HG03175 (cell line): Measurements from ENCODE around the gene MARF1.

Experiments
- ATAC-seq: cut with Tn5 transposase; IDR thresholded peaks from one replicate; pipeline ENCODE4 v1.9.1; 2021; ENCODE audit warnings: mild to moderate bottlenecking, moderate library complexity; ENCODE audit not compliant: unreplicated experiment

MARF1 gene

DNA sequence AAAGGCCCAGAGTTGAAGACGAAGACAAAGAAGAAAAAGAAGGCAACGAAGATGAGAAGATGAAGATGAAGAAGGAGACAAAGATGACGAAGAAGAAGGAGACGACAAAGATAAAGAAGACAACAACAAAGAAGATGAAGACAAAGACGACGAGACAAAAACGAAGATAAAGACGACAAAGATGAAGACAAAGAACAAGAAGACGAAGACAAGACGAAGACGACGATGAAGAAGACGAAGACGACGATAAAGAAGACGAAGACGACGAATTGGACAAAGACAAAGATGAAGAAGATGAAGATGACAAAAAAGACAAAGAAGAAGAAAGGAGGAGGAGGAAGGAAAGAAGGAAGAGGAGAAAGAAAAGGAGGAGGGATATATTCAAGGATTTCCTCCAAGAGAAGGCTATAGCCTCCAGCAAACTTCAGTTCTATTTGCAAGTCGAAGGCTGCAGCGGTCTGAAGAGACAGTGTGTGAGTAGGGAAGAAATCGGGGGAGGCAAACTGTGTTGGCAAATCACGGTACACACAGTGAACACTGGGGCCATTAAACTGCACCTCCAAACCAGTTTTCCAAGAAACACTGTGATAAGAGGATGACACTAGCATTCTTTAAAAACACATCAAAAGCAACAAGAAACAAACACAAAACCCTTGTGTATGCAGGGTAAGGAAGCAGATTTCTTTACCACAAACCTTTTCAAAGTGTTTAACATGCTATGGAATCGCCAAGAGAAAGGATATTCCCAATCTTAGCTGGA, 40.5 kb downstream of the MARF1 start:
- ATAC-seq: no peak

DNA sequence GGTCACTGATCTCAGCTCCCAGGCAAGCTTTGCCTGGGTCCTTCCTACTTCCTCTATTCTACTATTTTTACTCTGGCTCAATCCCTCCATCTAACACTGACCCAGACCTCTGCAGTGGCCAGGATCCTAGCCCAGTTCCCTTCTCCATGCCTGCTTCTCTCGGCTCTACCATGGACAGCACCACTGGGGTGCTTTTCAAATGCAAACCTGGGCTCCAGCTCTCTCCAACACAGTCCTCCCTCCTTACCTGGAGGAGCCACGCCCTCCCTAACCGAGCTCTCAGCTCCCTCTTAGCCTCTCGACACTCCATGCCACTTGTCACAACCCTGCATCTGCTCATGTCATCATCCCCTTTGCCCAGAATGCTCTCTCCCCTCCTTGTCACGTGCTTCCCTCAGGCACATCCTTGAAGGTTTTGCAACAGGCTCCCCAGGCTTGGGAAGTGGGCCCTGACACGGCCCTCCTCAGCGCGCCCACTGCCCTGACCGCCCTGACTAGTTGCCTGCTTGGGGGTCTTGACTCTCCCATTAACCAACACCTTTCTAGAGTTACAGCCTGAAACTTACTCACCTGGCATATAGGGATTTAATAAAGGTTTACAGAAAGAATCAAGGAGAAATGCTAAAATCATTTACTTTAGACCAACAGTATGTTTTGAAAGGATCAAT, 41.6 kb downstream of the MARF1 start:
- no peak for ATAC-seq

DNA sequence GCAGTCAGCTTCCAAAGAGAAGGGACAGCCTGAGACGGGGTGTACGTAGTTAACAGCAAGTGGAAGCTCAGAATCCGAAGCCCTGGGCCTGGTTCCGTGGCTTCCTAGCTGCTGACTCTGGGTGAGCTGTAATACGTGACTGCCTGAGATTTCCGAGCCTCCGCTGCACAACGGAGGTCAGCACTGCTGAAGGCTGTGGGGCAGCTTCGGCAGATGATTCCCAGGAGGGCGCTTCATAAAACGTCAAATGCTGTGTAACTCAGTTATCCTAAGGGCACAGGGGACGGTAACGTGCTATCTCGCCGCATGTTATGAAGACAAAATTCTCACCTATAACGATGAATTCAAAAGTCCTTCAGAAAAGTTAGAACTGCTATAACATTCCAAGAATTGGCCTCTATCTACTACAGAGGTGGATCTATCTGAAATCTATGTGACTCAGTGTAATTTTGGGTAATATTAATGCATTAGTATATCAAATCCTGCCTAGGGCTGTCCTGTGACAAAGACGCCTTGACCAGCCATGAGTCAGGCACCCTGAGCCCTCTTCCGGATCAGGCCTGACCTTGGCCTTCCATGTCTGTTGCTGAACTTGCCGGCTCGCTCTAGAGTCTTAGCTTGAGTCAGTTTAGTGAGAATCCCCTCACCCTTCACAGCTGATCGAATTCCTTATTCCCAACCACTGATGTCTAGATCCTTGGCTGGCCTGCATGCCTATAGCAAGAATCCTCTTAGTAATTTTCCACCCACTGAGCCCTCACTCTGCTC, 43.5 kb downstream of the MARF1 start:
- ATAC-seq: no peak

DNA sequence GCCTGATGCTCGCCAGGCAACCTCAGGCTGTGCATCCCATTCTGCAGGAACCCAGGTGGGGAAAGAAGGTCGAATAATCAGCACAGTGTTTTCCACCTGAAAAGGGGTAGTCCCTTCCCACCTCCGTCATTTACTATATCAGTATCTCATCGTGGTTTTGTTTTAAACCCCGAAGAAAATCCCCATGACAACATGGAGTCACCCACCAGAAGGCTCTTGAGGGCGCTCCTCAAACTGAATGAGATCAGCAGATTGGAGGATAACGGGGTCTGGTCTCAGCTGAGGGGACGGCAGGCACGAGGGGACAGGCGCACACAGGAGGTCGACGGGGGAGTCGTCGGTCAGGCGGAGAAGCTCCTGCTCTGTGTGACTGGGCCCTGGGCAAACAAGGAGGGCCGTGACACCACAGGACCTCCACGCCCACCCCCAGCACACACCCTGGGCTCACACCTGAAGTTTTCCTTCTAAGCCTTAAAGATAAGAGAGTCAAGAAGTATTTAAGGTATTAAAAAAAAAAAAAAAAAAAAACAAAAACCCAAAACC, 44.2 kb downstream of the MARF1 start:
- ATAC-seq: no peak

DNA sequence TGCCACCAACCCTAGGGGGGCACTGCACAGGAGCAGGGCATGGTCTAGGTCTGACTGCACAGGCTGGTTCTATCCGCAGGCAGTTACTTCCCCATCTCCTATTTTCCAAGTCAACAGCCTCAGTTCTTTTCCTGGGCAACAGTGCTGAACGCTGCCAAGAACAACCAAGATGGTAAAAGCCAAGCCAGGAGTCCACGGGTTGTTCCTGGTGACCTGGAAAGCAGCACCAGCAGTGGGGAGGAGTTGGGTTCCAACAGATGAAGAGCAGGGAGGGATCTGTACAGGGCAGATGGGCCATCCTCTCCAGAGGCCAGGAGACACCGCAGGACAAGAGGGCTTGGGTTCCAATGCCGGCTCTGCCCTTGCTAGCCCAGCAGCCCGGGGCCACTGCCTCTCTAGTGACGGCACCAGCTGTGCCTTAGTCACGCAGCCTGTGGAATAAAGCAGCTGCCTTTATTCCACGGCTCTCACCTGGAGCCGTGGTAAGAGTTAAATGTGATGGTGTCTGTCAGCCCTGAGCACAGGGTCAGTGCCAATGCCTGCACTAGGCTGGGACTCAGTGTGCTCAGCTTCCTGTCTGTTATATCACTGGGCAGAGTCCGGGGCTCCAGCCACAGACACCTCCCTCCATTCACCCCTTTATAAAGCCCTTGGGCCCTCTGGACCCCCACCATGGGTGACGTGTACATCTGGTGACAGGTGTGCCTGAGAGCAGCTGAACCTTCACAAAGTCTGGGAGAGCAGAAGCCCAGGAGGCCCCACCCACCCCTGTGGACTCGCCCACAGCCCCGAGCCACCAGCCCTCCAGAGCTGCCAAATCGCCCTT, 44.9 kb downstream of the MARF1 start:
- no peak for ATAC-seq

DNA sequence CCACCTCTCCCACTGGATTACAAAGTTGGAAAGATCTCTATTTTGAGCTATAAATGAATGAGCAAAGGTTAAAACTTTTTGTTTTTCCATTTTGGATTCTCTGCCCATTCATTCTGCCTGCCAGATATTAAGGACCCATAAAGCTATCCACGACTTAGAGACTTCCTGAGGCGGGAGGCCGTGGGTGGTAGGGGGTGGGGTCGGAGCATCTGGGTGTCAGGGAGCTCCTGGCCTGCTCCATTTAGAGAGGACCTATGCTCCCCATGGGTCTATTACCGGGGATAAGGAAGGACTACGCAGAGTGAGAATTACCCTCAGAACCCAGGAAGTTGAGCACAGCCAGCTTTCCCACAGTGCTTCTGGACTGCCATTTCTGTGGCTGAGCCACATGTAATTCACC, 45.8 kb downstream of the MARF1 start:
- ATAC-seq: no peak

DNA sequence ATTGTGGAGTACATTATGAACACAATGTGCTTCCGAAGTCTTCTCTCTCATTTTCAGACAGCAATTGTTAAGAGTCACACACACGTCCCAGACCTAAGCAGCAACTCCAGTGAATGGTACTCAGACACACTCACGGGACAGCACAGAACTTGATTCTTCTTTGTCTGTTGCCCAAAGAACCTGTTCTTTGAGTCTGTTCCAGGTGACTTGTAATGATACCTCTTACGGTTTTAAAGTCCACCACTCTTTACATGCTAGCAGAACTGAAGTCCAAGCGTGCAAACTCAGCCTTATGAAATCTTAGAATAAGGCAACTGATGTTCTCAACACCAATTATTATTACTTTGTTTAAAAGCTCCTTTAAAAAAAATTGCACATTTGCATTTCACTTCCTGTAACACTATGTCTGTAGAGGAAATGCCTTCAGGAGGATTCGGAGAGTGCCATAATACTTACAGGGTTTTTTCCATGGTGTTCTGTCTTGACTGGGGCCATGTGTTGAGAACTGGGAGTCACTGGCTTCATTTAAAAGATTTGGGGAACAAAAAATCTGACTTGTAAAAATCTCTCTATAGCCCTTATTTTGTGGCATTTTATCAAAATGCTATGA, 48.1 kb downstream of the MARF1 start:
- ATAC-seq: no peak

DNA sequence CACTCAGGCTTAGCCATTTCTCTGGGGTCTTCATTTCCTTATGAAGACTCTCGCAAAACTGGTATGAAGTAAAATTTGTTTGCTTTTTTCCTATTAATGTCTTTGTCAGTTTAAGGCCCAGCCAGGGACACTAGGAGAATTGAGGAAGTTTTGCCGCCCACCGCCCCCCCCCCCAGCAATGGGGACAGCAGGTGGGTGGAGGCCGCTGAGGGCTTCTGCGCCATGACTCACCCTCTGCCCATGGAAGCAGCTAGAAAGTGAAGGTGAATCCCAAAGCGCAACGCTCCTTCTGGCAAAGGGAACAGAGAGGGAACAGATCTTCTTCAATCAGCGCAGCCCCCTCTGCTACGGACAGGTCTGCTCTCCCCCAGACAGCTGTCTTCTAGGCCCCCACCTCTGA, 49.7 kb downstream of the MARF1 start:
- no peak for ATAC-seq

DNA sequence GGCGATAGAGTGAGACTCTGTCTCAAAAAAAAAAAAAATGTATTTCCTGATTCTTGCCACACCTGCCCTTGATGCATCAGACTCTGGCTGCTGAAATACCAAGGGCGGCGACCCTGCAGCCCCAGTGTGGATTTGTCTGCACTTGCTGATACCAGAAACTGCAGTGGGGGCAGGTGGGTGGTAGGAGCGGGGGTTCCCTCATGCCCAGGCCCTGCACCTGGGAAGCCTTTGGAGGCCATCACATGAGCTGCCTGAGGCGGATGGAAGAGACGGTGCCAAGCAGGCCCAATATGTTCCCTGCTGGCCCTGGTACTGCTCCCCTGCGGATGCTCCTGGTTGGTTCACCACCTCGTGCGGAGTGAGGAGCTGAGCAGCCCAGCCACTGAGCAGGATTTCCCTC, 50.6 kb downstream of the MARF1 start:
- ATAC-seq: no peak

DNA sequence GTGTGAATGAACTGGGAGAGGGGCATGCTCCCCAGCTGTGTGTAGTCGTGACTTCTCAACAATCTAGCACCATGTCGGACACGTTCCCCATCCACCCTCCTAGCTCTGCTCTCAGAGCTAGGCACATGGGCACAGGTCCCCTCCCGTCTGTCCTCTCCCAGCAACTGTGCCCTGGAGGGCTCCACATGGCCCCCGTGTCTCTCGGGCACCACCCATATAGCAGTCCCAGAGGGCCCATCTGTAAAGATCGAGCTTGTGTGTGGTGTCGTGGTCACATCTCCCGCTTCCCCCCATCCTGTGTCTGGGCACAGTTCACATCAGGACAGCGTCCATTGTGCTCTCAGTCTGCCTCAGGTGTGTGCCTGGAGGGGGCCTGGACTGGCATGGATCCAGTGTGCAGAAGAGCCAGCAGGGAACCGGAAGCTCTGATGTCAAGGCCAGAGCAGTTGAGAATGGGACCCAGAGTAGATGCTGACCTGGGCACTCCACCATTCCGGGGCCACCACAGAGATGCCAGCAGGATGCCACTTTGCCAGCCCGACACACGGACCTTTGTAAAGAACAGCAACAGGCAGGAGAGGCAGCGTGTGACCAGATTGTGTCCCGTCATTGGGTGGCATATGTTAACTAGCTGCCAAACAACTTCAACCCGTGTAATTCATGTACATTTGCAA, 55.7 kb downstream of the MARF1 start:
- no peak for ATAC-seq

DNA sequence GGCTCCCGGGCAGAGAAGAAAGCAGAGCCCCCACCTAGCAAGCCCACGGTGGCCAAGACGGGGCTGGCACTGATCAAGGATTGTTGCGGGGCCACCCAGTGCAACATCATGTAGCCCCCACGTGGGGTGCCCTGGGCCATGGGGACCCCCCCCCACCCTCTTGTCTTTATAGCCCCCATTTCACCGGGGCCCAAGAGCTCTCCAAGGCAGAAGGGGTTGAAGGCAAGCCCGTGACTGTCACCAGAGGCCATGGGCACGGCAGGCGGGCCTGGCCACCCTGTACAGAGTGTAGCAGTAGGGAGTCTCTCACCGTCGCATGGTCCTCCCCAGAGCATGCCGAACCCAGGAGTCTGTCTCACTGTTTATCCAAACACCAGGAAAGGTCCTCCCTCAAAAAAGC, 56.2 kb downstream of the MARF1 start:
- ATAC-seq: no peak

DNA sequence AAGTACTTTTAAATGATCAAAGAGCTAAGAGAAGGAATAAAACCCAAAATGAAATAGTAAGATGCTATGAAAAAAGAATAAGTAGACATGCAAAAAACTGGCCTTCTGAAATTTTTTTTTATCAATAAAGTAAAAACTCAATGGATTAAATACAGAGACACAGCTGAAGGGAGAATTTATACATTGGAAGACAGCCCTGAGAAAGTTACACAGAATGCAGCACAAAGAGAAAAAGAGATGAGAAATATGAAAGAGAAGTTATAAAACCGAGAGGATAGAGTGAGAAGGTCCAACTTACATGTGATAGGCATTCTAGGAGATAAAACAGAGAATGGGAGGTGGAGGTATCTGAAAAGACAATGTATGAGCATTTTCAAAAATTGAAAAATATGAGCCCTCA, 57.0 kb downstream of the MARF1 start:
- no peak for ATAC-seq

DNA sequence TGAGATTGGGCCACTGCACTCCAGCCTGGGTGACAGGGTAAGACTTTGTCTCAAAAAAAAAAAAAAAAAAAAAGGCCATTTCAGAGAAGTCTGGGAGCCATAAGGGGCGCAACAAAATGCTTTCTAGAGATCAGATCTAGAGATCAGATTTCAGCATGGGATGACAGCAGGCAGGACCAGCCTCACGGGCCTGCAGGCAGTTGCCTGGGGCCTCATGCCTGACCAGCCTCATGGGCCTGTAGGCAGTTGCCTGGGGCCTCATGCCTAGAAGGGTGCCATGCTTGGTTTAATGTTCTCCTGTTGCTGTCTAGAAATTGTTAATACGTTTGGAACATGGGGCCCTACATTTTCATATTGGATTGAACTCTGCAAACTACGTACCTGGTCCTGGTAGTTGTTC, 59.4 kb downstream of the MARF1 start:
- no peak for ATAC-seq

DNA sequence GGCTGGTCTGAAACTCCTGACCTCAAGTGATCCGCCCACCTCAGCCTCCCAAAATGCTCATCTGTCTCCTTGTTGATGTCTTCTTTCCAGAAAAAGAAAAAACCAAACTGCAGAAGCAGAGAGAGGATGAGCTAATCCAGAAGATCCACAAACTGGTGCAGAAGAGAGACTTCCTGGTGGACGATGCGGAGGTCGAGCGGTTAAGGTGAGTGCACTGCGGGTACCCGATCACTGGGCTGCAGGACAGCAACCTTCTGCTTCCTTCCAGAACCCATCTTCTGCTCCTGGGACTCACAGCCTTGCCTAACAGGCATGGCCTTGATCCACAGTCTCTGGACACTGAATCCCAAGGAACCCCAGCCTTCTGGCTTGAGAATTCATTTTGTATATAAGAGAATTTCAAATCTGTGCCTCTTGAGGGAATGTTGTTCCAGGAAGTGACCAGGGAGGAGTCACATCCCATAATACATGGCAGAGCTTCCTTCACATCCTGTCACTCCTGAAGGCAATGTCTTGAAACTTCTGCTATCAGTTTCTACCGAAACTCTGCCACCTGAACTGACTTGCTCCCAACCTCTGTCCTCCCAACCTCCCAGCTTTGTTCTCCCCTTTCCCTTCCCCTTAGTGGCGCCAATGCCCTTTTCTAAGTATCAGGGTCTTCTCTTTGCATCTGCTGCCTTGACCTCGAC, 61.7 kb downstream of the MARF1 start:
- ATAC-seq: no peak

DNA sequence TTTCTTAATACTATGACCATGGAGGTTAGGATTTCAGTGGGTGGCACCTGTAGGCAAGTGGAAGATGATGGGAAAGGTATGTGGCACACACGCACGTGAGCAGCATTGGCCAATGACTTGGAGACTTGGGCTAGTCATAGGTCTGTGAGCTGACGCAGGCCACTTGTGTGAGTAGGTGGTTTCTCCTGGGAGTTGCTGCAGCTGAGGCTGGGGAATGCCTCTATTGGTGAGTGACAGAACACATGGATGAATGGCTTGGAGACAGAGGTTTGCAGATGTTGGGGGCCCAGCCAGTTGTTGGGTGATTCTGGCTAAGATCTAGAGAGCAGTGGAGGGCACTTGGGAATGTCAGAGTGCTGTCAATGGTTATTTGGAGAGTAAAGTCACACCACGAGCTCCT, 64.1 kb downstream of the MARF1 start:
- ATAC-seq: no peak

DNA sequence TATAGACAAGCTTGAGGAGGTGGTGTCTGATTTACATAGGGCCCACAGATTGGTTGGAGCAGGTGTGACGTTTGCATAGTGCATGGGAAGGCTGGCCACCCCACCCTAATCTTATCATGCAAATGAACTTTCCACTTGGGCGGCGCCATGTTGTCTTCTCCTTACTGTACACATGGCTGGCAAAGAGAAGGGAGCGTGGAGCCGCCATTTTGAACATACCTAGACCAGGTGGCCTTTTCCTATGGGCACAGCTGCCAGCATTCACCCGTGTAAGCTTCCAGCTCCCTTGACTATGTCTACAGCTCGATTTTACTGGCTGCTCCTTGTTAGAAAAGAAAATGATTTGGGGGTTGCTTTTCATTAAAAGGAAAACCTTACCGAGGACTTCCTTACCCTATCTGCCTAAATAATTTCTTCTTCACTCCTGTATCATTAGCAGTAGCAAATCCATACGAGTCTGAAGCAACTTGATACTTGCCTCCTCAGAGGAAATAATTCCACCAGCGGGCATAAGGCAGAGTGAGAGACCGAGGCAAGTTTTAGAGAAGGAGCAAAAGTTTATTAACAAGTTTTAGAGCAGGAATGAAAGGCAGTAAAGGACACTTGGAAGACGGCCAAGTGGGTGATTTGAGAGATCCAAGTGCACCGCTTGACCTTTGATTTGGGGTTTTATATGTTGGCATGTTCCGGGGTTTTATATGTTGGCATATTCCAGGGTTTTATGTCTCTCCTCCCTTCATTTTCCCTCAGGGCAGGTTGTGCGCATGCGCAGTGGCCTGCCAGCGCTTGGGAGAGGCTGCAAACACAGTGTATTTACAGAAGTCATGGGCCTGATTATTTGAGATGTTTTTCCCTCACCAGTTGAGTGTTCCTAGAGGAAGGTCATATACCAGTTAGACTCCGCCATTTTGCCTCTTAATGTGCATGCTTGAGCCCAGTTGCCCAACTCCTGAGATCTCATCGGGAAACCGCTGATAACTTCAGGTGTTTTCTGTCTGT, 65.7 kb downstream of the MARF1 start:
- ATAC-seq: no peak

DNA sequence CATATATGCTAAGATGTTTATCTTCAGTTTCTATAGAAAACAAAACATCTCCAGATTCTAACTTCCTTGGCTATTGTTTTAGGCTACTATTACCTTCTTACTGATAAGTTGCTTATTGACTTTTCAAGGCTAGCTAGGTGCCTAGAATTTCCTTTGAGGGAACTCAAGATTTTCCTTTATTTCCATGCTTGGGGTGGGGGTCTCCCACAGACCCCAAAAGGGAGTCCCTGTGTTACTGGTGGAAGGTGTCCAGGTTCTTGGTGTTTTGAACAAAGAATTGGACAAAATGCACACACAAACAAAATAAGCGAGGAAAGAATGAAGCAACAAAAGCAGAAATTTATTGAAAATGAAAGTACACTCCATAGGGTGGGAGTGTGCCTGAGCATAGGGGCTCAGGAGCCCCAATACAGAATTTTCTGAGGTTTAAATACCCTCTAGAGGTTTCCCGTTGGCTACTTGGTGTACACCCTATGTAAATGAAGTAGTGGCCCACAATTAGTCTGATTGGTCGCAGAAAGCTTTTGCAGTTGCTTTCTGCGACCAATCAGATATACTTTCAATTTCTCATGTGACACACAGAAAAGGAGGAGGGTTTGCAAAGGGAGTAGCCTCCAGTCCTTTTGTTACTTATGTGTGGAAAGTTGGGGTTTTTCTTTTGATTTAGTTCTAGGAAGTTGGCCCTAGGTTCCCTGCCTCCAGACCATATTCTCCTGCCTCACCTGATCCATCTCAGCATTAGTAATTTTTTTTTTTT, 67.5 kb downstream of the MARF1 start:
- ATAC-seq: no peak

DNA sequence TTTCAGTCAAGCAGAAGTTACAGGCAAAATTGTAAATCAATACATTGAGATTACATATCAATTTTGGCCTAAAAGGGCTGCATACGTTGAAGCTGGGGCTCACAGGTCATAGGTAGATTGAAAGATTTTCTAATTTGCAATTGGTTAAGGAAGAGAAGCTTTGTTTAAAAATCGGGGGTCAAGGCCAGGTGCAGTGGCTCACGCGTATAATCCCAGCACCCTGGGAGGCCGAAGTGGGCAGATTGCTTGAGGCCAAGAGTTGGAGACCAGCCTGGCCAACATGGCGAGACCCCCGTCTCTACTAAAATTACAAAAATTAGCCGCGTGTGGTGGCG, 68.4 kb downstream of the MARF1 start:
- no peak for ATAC-seq
